HEK293 (cell line): Measurements from ENCODE around the gene MRGPRX2.

Source experiments
- HOXD13 ChIP-seq: sonication (generic); formaldehyde crosslinking; IDR thresholded peaks from 2 replicates; pipeline ENCODE4 v1.8.0; 2022; ENCODE audit warnings: missing genetic modification reagents, borderline replicate concordance
- KLF8 ChIP-seq: fragments of 450-650 bp; formaldehyde crosslinking; IDR thresholded peaks from 2 replicates; pipeline ENCODE4 v1.5.1; 2016; ENCODE audit warnings: missing biosample characterization, missing genetic modification characterization
- REPIN1 ChIP-seq: fragments of 450-650 bp; formaldehyde crosslinking; IDR thresholded peaks from 2 replicates; pipeline ENCODE4 v1.5.1; 2017; ENCODE audit warnings: missing biosample characterization, missing genetic modification characterization, low read depth
- SALL2 ChIP-seq: fragments of 450-650 bp; formaldehyde crosslinking; IDR thresholded peaks from 2 replicates; pipeline ENCODE4 v1.5.0; 2017; ENCODE audit warnings: missing biosample characterization, mild to moderate bottlenecking, missing genetic modification characterization, borderline replicate concordance
- SCRT1 ChIP-seq: fragments of 450-650 bp; formaldehyde crosslinking; IDR thresholded peaks from 2 replicates; pipeline ENCODE4 v1.5.1; 2016; ENCODE audit warnings: missing biosample characterization, missing genetic modification characterization, borderline replicate concordance
- ZFP3 ChIP-seq: fragments of 450-650 bp; formaldehyde crosslinking; IDR thresholded peaks from 2 replicates; pipeline ENCODE4 v1.5.1; 2016; ENCODE audit warnings: low read depth, missing biosample characterization, missing genetic modification characterization
- ZIC2 ChIP-seq: fragments of 450-650 bp; formaldehyde crosslinking; IDR thresholded peaks from 2 replicates; pipeline ENCODE4 v1.5.1; 2016; ENCODE audit warnings: missing biosample characterization, missing genetic modification characterization
- ZNF112 ChIP-seq: fragments of 450-650 bp; formaldehyde crosslinking; IDR thresholded peaks from 2 replicates; pipeline ENCODE4 v1.5.0; 2017; ENCODE audit warnings: missing biosample characterization, missing genetic modification characterization
- ZNF155 ChIP-seq: fragments of 450-650 bp; formaldehyde crosslinking; IDR thresholded peaks from 2 replicates; pipeline ENCODE4 v1.5.1; 2016; ENCODE audit warnings: missing biosample characterization, missing genetic modification characterization
- ZNF19 ChIP-seq: fragments of 450-650 bp; formaldehyde crosslinking; IDR thresholded peaks from 2 replicates; pipeline ENCODE4; 2016; ENCODE audit warnings: missing biosample characterization, missing genetic modification characterization, low read depth
- ZNF2 ChIP-seq: fragments of 450-650 bp; formaldehyde crosslinking; IDR thresholded peaks from 2 replicates; pipeline ENCODE4 v1.5.1; 2016; ENCODE audit warnings: missing biosample characterization, missing genetic modification characterization
- ZNF214 ChIP-seq: fragments of 450-650 bp; formaldehyde crosslinking; IDR thresholded peaks from 2 replicates; pipeline ENCODE4 v1.5.1; 2017; ENCODE audit warnings: missing biosample characterization, mild to moderate bottlenecking, missing genetic modification characterization, borderline replicate concordance
- ZNF23 ChIP-seq: fragments of 450-650 bp; formaldehyde crosslinking; IDR thresholded peaks from 2 replicates; pipeline ENCODE4 v1.5.1; 2016; ENCODE audit warnings: missing biosample characterization, missing genetic modification characterization, borderline replicate concordance
- ZNF302 ChIP-seq: fragments of 450-650 bp; formaldehyde crosslinking; IDR thresholded peaks from 2 replicates; pipeline ENCODE4 v1.5.1; 2016; ENCODE audit warnings: missing biosample characterization, missing genetic modification characterization, low read depth
- ZNF335 ChIP-seq: fragments of 450-650 bp; formaldehyde crosslinking; conservative IDR thresholded peaks from 2 replicates; pipeline ENCODE4 v1.5.1; 2016; ENCODE audit warnings: missing biosample characterization, missing genetic modification characterization
- ZNF501 ChIP-seq: fragments of 450-650 bp; formaldehyde crosslinking; IDR thresholded peaks from 2 replicates; pipeline ENCODE4 v1.5.1; 2016; ENCODE audit warnings: missing biosample characterization, missing genetic modification characterization
- ZNF621 ChIP-seq: fragments of 450-650 bp; formaldehyde crosslinking; IDR thresholded peaks from 2 replicates; pipeline ENCODE4 v1.5.1; 2017; ENCODE audit warnings: missing biosample characterization, missing genetic modification characterization
- ZNF660 ChIP-seq: fragments of 450-650 bp; IDR thresholded peaks from 2 replicates; pipeline ENCODE4 v1.5.1; 2018; ENCODE audit warnings: missing biosample characterization, mild to moderate bottlenecking, missing genetic modification characterization
- ZNF670 ChIP-seq: fragments of 450-650 bp; formaldehyde crosslinking; IDR thresholded peaks from 2 replicates; pipeline ENCODE4 v1.5.1; 2016; ENCODE audit warnings: missing biosample characterization, missing genetic modification characterization, low read depth
- ZNF777 ChIP-seq: fragments of 450-650 bp; formaldehyde crosslinking; IDR thresholded peaks from 2 replicates; pipeline ENCODE4 v1.5.1; 2017; ENCODE audit warnings: missing biosample characterization, missing genetic modification characterization, borderline replicate concordance
- ZSCAN16 ChIP-seq: fragments of 450-650 bp; formaldehyde crosslinking; IDR thresholded peaks from 2 replicates; pipeline ENCODE4 v1.5.1; 2016; ENCODE audit warnings: missing biosample characterization, missing genetic modification characterization
- ZSCAN23 ChIP-seq: fragments of 450-650 bp; formaldehyde crosslinking; IDR thresholded peaks from 2 replicates; pipeline ENCODE4 v1.5.1; 2016; ENCODE audit warnings: missing biosample characterization, missing genetic modification characterization
- ZSCAN30 ChIP-seq: fragments of 450-650 bp; IDR thresholded peaks from 2 replicates; pipeline ENCODE4 v1.5.1; 2018; ENCODE audit warnings: missing biosample characterization, mild to moderate bottlenecking, missing genetic modification characterization, moderate library complexity
- TF ChIP-seq, protein P1 (sequence below): fragments of 450-650 bp; formaldehyde crosslinking; IDR thresholded peaks from 2 replicates; pipeline ENCODE4 v1.5.1; 2016; ENCODE audit warnings: missing biosample characterization, missing genetic modification characterization
- TF ChIP-seq, protein P2 (sequence below): fragments of 450-650 bp; formaldehyde crosslinking; IDR thresholded peaks from 2 replicates; pipeline ENCODE4 v1.5.1; 2016; ENCODE audit warnings: missing biosample characterization, missing genetic modification characterization
- TF ChIP-seq, protein P3 (sequence below): fragments of 450-650 bp; formaldehyde crosslinking; IDR thresholded peaks from 2 replicates; pipeline ENCODE4 v1.5.1; 2016; ENCODE audit warnings: missing biosample characterization, missing genetic modification characterization
- TF ChIP-seq, protein P4 (sequence below): IDR thresholded peaks from 2 replicates; pipeline ENCODE4 v1.6.1; 2011; ENCODE audit warnings: mild to moderate bottlenecking, low read depth, low read length, borderline replicate concordance
- TF ChIP-seq, protein P5 (sequence below): fragments of 450-650 bp; formaldehyde crosslinking; IDR thresholded peaks from 2 replicates; pipeline ENCODE4 v1.5.1; 2016; ENCODE audit warnings: missing biosample characterization, missing genetic modification characterization
- TF ChIP-seq, protein P6 (sequence below): fragments of 450-650 bp; formaldehyde crosslinking; IDR thresholded peaks from 2 replicates; pipeline ENCODE4 v1.5.1; 2016; ENCODE audit warnings: missing biosample characterization, missing genetic modification characterization, borderline replicate concordance

MRGPRX2 gene

DNA sequence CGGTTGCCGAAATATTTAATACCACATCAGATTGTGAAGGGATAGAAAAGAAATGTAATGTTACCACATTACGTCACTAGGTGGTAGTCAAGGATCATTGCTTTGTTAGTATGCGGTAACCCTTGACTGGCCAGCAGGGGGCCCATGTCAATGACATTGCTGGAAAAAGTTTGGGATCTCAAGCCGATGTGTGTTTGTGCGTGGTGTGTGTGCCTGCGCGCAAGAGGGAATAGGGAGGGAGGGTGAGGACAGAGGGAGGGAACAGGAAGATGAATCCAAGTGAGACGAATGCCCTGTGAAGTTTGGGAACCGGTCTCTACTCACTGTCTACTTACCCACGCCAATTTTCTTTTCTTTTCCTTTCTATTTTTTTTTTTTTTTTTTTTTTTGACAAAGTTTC, 10.7 kb upstream of the MRGPRX2 start (continued):
- TF ChIP-seq ZNF2 (tag by site-specific recombination) (peak; percentile 66), ZSCAN16 (tag by site-specific recombination) (no peak), SALL2 (tag by site-specific recombination) (no peak), ZSCAN23 (tag by site-specific recombination) (no peak), ZNF214 (tag by site-specific recombination) (no peak), ZNF501 (tag by site-specific recombination) (no peak; the same call in 1 of the 2 replicates), ZNF621 (no peak), ZSCAN30 (tag by site-specific recombination) (no peak), ZIC2 (tag by site-specific recombination) (peak; percentile 42), ZNF19 (tag by site-specific recombination) (no peak), ZNF335 (tag by site-specific recombination) (peak; percentile 64; the same call in 1 of the 2 replicates), ZNF777 (tag by site-specific recombination) (no peak), ZNF155 (no peak), ZFP3 (tag by site-specific recombination) (no peak), ZNF660 (tag by site-specific recombination) (peak; percentile 76; the same call in 1 of the 2 replicates), HOXD13 (CRISPR knock-in tag) (no peak), ZNF112 (tag by site-specific recombination) (no peak), REPIN1 (tag by site-specific recombination) (no peak), ZNF302 (tag by site-specific recombination) (no peak), ZNF23 (tag by site-specific recombination) (no peak), SCRT1 (tag by site-specific recombination) (no peak), KLF8 (0 out of 2 replicates have a peak, but pooled peaks have one; percentile 25), ZNF670 (no peak)
- TF ChIP-seq, protein P1, sequence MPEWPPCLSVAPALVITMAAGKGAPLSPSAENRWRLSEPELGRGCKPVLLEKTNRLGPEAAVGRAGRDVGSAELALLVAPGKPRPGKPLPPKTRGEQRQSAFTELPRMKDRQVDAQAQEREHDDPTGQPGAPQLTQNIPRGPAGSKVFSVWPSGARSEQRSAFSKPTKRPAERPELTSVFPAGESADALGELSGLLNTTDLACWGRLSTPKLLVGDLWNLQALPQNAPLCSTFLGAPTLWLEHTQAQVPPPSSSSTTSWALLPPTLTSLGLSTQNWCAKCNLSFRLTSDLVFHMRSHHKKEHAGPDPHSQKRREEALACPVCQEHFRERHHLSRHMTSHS (tag by site-specific recombination): no peak
- TF ChIP-seq, protein P2, sequence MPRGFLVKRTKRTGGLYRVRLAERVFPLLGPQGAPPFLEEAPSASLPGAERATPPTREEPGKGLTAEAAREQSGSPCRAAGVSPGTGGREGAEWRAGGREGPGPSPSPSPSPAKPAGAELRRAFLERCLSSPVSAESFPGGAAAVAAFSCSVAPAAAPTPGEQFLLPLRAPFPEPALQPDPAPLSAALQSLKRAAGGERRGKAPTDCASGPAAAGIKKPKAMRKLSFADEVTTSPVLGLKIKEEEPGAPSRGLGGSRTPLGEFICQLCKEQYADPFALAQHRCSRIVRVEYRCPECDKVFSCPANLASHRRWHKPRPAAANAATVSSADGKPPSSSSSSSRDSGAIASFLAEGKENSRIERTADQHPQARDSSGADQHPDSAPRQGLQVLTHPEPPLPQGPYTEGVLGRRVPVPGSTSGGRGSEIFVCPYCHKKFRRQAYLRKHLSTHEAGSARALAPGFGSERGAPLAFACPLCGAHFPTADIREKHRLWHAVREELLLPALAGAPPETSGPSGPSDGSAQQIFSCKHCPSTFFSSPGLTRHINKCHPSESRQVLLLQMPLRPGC (tag by site-specific recombination): no peak
- TF ChIP-seq, protein P3, sequence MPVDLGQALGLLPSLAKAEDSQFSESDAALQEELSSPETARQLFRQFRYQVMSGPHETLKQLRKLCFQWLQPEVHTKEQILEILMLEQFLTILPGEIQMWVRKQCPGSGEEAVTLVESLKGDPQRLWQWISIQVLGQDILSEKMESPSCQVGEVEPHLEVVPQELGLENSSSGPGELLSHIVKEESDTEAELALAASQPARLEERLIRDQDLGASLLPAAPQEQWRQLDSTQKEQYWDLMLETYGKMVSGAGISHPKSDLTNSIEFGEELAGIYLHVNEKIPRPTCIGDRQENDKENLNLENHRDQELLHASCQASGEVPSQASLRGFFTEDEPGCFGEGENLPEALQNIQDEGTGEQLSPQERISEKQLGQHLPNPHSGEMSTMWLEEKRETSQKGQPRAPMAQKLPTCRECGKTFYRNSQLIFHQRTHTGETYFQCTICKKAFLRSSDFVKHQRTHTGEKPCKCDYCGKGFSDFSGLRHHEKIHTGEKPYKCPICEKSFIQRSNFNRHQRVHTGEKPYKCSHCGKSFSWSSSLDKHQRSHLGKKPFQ: 0 out of 2 replicates have a peak, but pooled peaks have one; percentile 14
- TF ChIP-seq, protein P4, sequence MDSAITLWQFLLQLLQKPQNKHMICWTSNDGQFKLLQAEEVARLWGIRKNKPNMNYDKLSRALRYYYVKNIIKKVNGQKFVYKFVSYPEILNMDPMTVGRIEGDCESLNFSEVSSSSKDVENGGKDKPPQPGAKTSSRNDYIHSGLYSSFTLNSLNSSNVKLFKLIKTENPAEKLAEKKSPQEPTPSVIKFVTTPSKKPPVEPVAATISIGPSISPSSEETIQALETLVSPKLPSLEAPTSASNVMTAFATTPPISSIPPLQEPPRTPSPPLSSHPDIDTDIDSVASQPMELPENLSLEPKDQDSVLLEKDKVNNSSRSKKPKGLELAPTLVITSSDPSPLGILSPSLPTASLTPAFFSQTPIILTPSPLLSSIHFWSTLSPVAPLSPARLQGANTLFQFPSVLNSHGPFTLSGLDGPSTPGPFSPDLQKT: no peak
- TF ChIP-seq, protein P5, sequence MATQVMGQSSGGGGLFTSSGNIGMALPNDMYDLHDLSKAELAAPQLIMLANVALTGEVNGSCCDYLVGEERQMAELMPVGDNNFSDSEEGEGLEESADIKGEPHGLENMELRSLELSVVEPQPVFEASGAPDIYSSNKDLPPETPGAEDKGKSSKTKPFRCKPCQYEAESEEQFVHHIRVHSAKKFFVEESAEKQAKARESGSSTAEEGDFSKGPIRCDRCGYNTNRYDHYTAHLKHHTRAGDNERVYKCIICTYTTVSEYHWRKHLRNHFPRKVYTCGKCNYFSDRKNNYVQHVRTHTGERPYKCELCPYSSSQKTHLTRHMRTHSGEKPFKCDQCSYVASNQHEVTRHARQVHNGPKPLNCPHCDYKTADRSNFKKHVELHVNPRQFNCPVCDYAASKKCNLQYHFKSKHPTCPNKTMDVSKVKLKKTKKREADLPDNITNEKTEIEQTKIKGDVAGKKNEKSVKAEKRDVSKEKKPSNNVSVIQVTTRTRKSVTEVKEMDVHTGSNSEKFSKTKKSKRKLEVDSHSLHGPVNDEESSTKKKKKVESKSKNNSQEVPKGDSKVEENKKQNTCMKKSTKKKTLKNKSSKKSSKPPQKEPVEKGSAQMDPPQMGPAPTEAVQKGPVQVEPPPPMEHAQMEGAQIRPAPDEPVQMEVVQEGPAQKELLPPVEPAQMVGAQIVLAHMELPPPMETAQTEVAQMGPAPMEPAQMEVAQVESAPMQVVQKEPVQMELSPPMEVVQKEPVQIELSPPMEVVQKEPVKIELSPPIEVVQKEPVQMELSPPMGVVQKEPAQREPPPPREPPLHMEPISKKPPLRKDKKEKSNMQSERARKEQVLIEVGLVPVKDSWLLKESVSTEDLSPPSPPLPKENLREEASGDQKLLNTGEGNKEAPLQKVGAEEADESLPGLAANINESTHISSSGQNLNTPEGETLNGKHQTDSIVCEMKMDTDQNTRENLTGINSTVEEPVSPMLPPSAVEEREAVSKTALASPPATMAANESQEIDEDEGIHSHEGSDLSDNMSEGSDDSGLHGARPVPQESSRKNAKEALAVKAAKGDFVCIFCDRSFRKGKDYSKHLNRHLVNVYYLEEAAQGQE (tag by site-specific recombination): no peak
- TF ChIP-seq, protein P6, sequence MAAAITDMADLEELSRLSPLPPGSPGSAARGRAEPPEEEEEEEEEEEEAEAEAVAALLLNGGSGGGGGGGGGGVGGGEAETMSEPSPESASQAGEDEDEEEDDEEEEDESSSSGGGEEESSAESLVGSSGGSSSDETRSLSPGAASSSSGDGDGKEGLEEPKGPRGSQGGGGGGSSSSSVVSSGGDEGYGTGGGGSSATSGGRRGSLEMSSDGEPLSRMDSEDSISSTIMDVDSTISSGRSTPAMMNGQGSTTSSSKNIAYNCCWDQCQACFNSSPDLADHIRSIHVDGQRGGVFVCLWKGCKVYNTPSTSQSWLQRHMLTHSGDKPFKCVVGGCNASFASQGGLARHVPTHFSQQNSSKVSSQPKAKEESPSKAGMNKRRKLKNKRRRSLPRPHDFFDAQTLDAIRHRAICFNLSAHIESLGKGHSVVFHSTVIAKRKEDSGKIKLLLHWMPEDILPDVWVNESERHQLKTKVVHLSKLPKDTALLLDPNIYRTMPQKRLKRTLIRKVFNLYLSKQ (tag by site-specific recombination): no peak
